HG03469 (cell line): Measurements from ENCODE around the gene TPX2.
"Not testable (repeated sequence)": the region's sequence is repeated elsewhere in the genome, so short reads cannot be mapped to it uniquely, and the experiment has no call there.

Experiments
- ATAC-seq: cut with Tn5 transposase; IDR thresholded peaks from one replicate; pipeline ENCODE4 v1.9.1; 2021; ENCODE audit warnings: mild to moderate bottlenecking, moderate library complexity, moderate number of reproducible peaks; ENCODE audit not compliant: unreplicated experiment

Gene TPX2

GRCh38 chr20:31718952-31719643 is 20.0 kb upstream of the TPX2 start:
- ATAC-seq, result no peak

- ATAC-seq, result no peak
Observed at GRCh38 chr20:31719644-31720485, 19.2 kb upstream of the TPX2 start.

- ATAC-seq, result no peak
Observed at GRCh38 chr20:31720486-31721407, 18.3 kb upstream of the TPX2 start.

GRCh38 chr20:31721408-31722256 is 17.5 kb upstream of the TPX2 start:
- ATAC-seq, result no peak

- no peak for ATAC-seq
Observed at GRCh38 chr20:31722257-31723068, 16.6 kb upstream of the TPX2 start, which contains the start of gene BCL2L1. Gene BCL2L1, minus strand, starts transcription at chr20:31722868. Its CDS starts 650 bp downstream, at chr20:31722218.

- ATAC-seq, result no peak
Observed at GRCh38 chr20:31723069-31723318, 16.1 kb upstream of the TPX2 start.

GRCh38 chr20:31723319-31724078 is 15.6 kb upstream of the TPX2 start:
- ATAC-seq, result peak; percentile 89

- no peak for ATAC-seq
Observed at GRCh38 chr20:31731321-31731717, 7.8 kb upstream of the TPX2 start.

- no peak for ATAC-seq
Observed at GRCh38 chr20:31739550-31739977, 474 bp downstream of the TPX2 start.

GRCh38 chr20:31740208-31740607 is 1.1 kb downstream of the TPX2 start:
- ATAC-seq, result no peak

GRCh38 chr20:31740656-31741323 is 1.7 kb downstream of the TPX2 start:
- no peak for ATAC-seq

- ATAC-seq, result no peak
Observed at GRCh38 chr20:31746068-31746878, 7.2 kb downstream of the TPX2 start.

GRCh38 chr20:31747028-31747427 is 7.9 kb downstream of the TPX2 start:
- not testable (repeated sequence) for ATAC-seq

GRCh38 chr20:31747640-31748039 is 8.6 kb downstream of the TPX2 start:
- no peak for ATAC-seq

GRCh38 chr20:31749223-31749622 is 10.1 kb downstream of the TPX2 start:
- ATAC-seq, result no peak

- no peak for ATAC-seq
Observed at GRCh38 chr20:31751126-31751525, 12.0 kb downstream of the TPX2 start.

GRCh38 chr20:31757254-31757653 is 18.2 kb downstream of the TPX2 start:
- ATAC-seq, result no peak
